Bronchial epithelial cell (primary cell): ENCODE data around the gene CCDC200. TPM values are rescaled to one million over a fixed set of nuclear protein-coding genes. Genes with fewer than 3 reads are reported as not detected.

Experiments used
- DNase-seq: peaks from one replicate; pipeline ENCODE4 v3.0.0-alpha.2; 2010; ENCODE audit warnings: low read depth
- FAIRE-seq: peaks from 2 replicates; lab custom pipeline; 2011; peaks lifted over from hg19 to GRCh38; lab: Jason Lieb, UNC
- H3K27me3 ChIP-seq: 2 replicates; pipeline ENCODE4 v1.5.1; 2011; ENCODE audit warnings: low read length; ENCODE audit not compliant: control insufficient read depth, insufficient read depth
- H3K36me3 ChIP-seq: 2 replicates; pipeline ENCODE4 v1.5.1; 2011; ENCODE audit warnings: low read length; ENCODE audit not compliant: control insufficient read depth, insufficient read depth
- H3K4me3 ChIP-seq: 2 replicates; pipeline ENCODE4 v1.5.1; 2011; ENCODE audit warnings: mild to moderate bottlenecking, low read depth, low read length, control low read depth
- total RNA-seq: library from RNA; depleted of rRNA; stranded (reverse); fragments of >200 nt; gene quantifications from 2 replicates; pipeline ENCODE4 v1.2.1, GENCODE V29; 2014
- TF ChIP-seq, protein P1 (sequence below): IDR thresholded peaks from 2 replicates; pipeline ENCODE4 v1.5.1; 2011; ENCODE audit warnings: mild to moderate bottlenecking, moderate library complexity, low read length, control low read depth, inconsistent platforms; ENCODE audit not compliant: insufficient read depth, severe bottlenecking

Gene CCDC200
- total RNA-seq, 1 donor from 2014 or later: not detected

DNA sequence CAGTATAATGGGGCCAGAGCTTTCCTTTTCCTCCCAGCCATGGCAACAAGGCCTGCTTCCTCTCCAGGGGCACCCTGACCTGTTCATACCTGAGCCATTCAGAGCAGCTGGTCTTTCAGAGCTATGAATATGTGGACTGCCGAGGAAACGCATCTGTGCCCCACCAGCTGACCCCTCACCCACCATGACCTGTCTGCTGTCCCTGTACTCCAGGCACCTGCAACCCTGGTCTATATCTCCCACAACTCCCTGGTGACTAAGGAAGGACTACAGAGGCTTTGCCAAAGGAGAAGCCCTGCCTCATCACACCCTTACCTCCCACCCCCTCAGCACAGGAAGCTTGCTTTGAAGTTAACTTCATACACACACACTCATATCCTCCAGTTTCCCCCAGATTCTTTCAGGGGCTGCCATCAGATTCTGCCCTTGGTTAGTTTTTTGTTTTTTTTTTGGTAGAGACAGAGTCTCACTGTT is 10.8 kb downstream of the CCDC200 start:
- DNase-seq (no peak), FAIRE-seq (peak; percentile 83)
- Histone ChIP-seq H3K36me3 (peaks cover 8% of the 10 kb centered on the region), H3K27me3 (no peaks in the 10 kb centered on the region), H3K4me3 (no peak overlapping the region)
- TF ChIP-seq, protein P1, sequence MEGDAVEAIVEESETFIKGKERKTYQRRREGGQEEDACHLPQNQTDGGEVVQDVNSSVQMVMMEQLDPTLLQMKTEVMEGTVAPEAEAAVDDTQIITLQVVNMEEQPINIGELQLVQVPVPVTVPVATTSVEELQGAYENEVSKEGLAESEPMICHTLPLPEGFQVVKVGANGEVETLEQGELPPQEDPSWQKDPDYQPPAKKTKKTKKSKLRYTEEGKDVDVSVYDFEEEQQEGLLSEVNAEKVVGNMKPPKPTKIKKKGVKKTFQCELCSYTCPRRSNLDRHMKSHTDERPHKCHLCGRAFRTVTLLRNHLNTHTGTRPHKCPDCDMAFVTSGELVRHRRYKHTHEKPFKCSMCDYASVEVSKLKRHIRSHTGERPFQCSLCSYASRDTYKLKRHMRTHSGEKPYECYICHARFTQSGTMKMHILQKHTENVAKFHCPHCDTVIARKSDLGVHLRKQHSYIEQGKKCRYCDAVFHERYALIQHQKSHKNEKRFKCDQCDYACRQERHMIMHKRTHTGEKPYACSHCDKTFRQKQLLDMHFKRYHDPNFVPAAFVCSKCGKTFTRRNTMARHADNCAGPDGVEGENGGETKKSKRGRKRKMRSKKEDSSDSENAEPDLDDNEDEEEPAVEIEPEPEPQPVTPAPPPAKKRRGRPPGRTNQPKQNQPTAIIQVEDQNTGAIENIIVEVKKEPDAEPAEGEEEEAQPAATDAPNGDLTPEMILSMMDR: no peak

DNA sequence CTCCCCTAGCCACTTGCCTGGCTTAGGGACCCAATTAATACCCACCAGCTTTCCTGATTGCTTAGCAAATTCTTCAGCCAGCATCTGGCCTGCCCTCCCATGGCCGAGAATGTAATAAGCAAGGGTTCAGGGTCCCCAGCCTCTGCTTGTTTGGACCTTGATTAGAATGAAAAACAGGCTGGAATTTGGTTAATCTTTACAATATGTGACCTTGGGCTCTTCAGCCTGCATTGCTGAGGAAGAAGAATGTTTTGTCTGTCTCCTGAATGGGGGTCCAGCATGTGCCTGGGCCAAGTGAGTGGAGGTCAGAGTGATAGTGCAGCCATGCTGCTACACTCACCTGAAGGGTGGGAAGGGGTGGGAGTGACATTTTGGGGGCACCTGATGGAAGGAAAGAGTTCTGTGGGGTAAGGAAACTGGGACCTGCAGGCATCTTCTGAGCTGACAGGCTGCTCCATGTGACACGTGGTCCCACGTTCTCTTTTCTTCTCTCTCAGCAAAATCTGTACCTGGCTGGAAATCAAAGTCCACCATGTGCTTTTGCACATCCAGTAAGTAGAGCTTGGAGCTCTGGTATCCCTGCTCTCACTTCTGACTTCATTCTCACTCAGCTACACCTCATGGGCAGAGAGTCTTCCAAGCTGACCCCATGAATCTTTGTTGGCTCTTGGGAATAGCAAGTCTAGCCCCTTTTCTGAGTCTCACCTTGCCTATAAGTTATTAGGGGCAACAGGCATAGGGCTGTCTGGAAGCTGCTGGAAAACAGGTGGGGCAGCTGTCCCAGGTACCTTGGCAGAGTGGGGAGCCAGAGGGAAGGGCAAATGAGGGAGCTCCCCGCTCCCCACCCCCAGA is 11.4 kb downstream of the CCDC200 start:
- TF ChIP-seq, protein P1: no peak
- FAIRE-seq (no peak), DNase-seq (no peak)
- no peak overlapping the region for H3K4me3 ChIP-seq
- H3K27me3 ChIP-seq: no peaks in the 10 kb centered on the region
- H3K36me3 ChIP-seq: peaks cover 8% of the 10 kb centered on the region

DNA sequence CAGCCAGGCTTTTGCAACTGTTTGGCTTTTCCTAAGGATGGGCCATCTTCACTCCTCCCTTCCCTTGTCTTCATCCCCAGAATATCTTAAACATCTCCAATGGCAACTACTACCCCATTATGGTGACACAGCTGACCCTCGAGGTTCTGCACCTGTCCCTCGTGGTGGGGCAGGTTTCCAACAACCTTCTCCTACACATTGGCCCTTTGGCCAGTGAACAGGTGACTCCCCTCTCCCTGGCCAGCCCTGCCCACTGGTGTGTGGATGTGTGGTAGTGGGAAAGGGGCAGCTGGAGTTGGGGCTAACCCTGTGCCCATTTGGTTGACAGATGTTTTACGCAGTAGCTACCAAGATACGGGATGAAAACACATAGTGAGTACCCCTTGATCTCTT is 12.1 kb downstream of the CCDC200 start:
- no peak for FAIRE-seq
- Histone ChIP-seq H3K36me3 (peaks cover 8% of the 10 kb centered on the region), H3K4me3 (no peak overlapping the region), H3K27me3 (no peaks in the 10 kb centered on the region)
- DNase-seq: no peak
- TF ChIP-seq, protein P1: no peak

DNA sequence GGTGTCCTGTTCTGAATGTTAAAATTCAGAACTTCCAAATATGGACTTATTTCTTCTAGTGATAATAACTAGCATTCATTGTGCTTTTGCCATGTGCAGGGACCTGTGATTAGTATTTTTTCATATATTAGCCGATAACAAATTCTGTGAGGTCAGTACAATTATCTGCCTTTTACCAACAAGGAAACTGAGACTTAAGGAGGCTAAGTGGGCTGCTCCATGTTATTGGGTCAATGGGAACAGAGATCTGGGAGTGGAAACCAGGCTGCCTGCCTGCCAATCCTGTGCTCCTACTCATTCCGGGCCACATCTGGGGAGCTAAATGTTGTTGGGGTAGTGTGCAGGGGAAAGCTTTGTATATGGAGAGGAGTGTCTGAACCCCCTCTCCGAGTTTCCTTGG is 13.1 kb downstream of the CCDC200 start:
- Histone ChIP-seq H3K27me3 (no peaks in the 10 kb centered on the region), H3K36me3 (peaks cover 8% of the 10 kb centered on the region), H3K4me3 (no peak overlapping the region)
- TF ChIP-seq, protein P1: no peak
- no peak for DNase-seq
- no peak for FAIRE-seq

DNA sequence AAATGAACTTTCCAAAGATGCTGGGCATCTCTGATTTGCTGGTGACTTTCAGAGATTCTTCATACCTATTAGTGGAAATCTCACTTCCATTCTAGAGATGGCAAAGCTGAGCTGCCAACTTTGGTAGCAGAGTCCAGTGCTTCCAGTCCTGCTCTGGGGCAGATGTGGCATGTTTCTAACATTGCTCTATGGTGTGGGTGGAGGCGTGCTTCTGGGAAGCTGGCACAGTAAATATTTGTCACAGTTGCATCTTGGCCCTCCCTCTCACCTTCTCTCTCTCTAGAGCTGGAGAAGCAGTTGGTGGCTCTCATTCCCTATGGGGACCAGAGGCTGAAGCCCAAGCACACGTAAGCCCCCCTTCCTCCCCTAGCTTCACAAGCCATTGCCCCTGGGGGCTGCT is 14.9 kb downstream of the CCDC200 start:
- TF ChIP-seq, protein P1: no peak
- DNase-seq (no peak), FAIRE-seq (no peak)
- peaks cover 11% of the 10 kb centered on the region for H3K36me3 ChIP-seq
- no peak overlapping the region for H3K4me3 ChIP-seq
- H3K27me3 ChIP-seq: no peaks in the 10 kb centered on the region
